Nephron (organoid): Measurements from ENCODE around the gene DNAH3.

ENCODE experiments used
- H3K27ac Mint-ChIP-seq, 3 experiments: 2 replicates each; pipeline ENCODE4 v1.8.0; 2020; ENCODE audit warnings: mixed read lengths in 3 of 3, mild to moderate bottlenecking in 2 of 3, moderate library complexity in 1 of 3
- H3K27me3 Mint-ChIP-seq: 2 replicates; pipeline ENCODE4 v1.8.0; 2021; ENCODE audit warnings: low read depth, mild to moderate bottlenecking, moderate library complexity, mixed read lengths
- H3K36me3 Mint-ChIP-seq: 2 replicates; pipeline ENCODE4 v1.8.0; 2020; ENCODE audit warnings: low read depth, mixed read lengths
- H3K4me1 Mint-ChIP-seq: 2 replicates; pipeline ENCODE4 v1.8.0; 2020; ENCODE audit warnings: mixed read lengths
- H3K4me3 Mint-ChIP-seq, 3 experiments: 2 replicates each; pipeline ENCODE4 v1.8.0; 2020; ENCODE audit warnings: mild to moderate bottlenecking in 3 of 3, mixed read lengths in 3 of 3, moderate library complexity in 2 of 3
- H3K9me3 Mint-ChIP-seq: 2 replicates; pipeline ENCODE4 v1.8.0; 2020; ENCODE audit warnings: mixed read lengths
- CTCF ChIP-seq, 3 experiments: fragments of 200-600 bp; sonication (generic); IDR thresholded peaks; one replicate each; pipeline ENCODE4 v1.5.0; 2021; ENCODE audit warnings: antibody characterized with exemption in 3 of 3; ENCODE audit not compliant: unreplicated experiment in 3 of 3

The DNAH3 gene

GRCh38 chr16:20897253-20897897 lies 253.3 kb downstream of the DNAH3 start:
- peaks cover 21% of the 10 kb centered on the region for H3K36me3 Mint-ChIP-seq

GRCh38 chr16:20894388-20894787 lies 256.3 kb downstream of the DNAH3 start:
- TF ChIP-seq CTCF (IDR thresholded peaks at IDR 0.05; ENCODE audit: unreplicated experiment in 3 of 3): no peak
- Mint-ChIP-seq H3K27ac (no peak overlapping the region), H3K9me3 (no peaks in the 10 kb centered on the region), H3K4me1 (peaks cover 27% of the 10 kb centered on the region), H3K4me3 (no peak overlapping the region), H3K36me3 (peaks cover 34% of the 10 kb centered on the region), H3K27me3 (no peaks in the 10 kb centered on the region)

More at GRCh38 chr16:20897253-20897897, 253.3 kb downstream of the DNAH3 start:
- TF ChIP-seq CTCF (IDR thresholded peaks at IDR 0.05; ENCODE audit: unreplicated experiment in 3 of 3): no peak
- H3K9me3 Mint-ChIP-seq: no peaks in the 10 kb centered on the region
- H3K27ac Mint-ChIP-seq: peak overlapping the region; percentile 99
- H3K4me1 Mint-ChIP-seq: peaks cover 33% of the 10 kb centered on the region
- no peaks in the 10 kb centered on the region for H3K27me3 Mint-ChIP-seq
- peak overlapping the region; percentile 90 to 91 (median 90) for H3K4me3 Mint-ChIP-seq

- no peaks in the 10 kb centered on the region for H3K9me3 Mint-ChIP-seq
- H3K4me3 Mint-ChIP-seq: no peak overlapping the region
- no peaks in the 10 kb centered on the region for H3K27me3 Mint-ChIP-seq
- peaks cover 8% of the 10 kb centered on the region for H3K4me1 Mint-ChIP-seq
- no peak for TF ChIP-seq CTCF (IDR thresholded peaks at IDR 0.05; ENCODE audit: unreplicated experiment in 3 of 3)
- H3K36me3 Mint-ChIP-seq: peaks cover 25% of the 10 kb centered on the region
- H3K27ac Mint-ChIP-seq: peak overlapping the region in 2 of 3 experiments; percentile 42 to 49
Observed at GRCh38 chr16:20889625-20890275, 260.9 kb downstream of the DNAH3 start.

GRCh38 chr16:20887207-20887606 lies 263.4 kb downstream of the DNAH3 start:
- H3K4me1 Mint-ChIP-seq: peaks cover 8% of the 10 kb centered on the region
- no peaks in the 10 kb centered on the region for H3K9me3 Mint-ChIP-seq
- peaks cover 22% of the 10 kb centered on the region for H3K36me3 Mint-ChIP-seq
- no peak overlapping the region for H3K4me3 Mint-ChIP-seq
- TF ChIP-seq CTCF (IDR thresholded peaks at IDR 0.05; ENCODE audit: unreplicated experiment in 3 of 3): no peak
- H3K27ac Mint-ChIP-seq: peak overlapping the region; percentile 63 to 85 (median 70)
- no peaks in the 10 kb centered on the region for H3K27me3 Mint-ChIP-seq

GRCh38 chr16:20886320-20886719 lies 264.3 kb downstream of the DNAH3 start:
- TF ChIP-seq CTCF (IDR thresholded peaks at IDR 0.05; ENCODE audit: unreplicated experiment in 3 of 3): no peak
- Mint-ChIP-seq H3K27me3 (no peaks in the 10 kb centered on the region), H3K27ac (no peak overlapping the region), H3K4me1 (peaks cover 8% of the 10 kb centered on the region), H3K9me3 (no peaks in the 10 kb centered on the region), H3K36me3 (peaks cover 17% of the 10 kb centered on the region), H3K4me3 (no peak overlapping the region)

GRCh38 chr16:20884240-20884556 lies 266.4 kb downstream of the DNAH3 start:
- Mint-ChIP-seq H3K4me3 (no peak overlapping the region), H3K9me3 (no peaks in the 10 kb centered on the region), H3K4me1 (peaks cover 8% of the 10 kb centered on the region), H3K27me3 (no peaks in the 10 kb centered on the region), H3K36me3 (peaks cover 10% of the 10 kb centered on the region), H3K27ac (peak overlapping the region; percentile 31 to 61 (median 44))
- TF ChIP-seq CTCF (IDR thresholded peaks at IDR 0.05; ENCODE audit: unreplicated experiment in 3 of 3): no peak
